SKM-1 treated with dmso at 0.1 percent for 144 hours (cell line): Measurements from ENCODE around the gene RLBP1.

ENCODE experiments used
- DNase-seq: peaks from one replicate; lab custom pipeline; 2025; ENCODE audit not compliant: unreplicated experiment; lab: John Stamatoyannopoulos, UW

The RLBP1 gene

DNA sequence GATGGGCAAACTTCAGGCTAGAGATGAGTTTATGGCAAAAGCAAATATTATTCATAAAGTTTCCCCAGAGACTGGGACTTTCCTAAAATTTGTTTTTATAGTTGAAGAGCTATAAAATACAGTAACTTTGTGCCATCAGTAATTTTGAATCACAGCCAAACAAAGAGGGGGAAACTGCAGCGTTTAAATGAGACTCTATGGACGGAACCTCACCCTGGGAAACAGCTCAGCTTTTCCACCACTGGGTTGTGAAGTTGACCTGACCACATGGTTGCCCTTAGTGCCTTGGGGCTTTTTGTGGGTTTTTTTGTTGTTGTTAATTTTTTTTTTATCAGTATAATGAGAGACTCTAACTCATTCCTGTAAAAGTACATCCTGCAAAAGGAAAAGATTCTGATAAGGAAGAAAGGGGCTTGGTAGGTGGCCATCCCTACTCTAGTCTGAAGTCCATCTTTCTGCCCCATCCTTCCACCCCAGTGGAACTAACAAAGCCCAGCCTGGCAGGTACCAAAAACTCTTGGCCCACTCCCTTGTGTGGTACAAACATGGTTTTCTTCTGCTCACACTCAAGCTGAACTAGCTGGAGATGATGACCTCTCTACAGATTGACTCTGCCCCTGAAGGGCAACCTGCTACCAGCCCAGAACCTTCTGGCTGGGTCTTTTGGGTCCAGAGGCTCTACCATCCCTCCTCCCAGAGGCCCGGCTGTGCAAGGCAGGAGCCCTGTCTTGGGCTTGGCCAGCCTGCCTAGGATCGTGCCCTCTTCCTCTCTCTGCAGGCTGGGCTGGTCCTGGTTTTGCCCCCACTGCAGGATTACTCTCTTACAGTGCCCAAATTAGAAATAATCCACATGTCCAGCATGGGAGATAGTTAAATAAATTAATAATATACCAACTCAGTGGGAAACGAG, 41.2 kb downstream of the RLBP1 start:
- no peak for DNase-seq

- no peak for DNase-seq
Measured at GRCh38 chr15:89178307-89178977, 42.9 kb downstream of the RLBP1 start.

DNA sequence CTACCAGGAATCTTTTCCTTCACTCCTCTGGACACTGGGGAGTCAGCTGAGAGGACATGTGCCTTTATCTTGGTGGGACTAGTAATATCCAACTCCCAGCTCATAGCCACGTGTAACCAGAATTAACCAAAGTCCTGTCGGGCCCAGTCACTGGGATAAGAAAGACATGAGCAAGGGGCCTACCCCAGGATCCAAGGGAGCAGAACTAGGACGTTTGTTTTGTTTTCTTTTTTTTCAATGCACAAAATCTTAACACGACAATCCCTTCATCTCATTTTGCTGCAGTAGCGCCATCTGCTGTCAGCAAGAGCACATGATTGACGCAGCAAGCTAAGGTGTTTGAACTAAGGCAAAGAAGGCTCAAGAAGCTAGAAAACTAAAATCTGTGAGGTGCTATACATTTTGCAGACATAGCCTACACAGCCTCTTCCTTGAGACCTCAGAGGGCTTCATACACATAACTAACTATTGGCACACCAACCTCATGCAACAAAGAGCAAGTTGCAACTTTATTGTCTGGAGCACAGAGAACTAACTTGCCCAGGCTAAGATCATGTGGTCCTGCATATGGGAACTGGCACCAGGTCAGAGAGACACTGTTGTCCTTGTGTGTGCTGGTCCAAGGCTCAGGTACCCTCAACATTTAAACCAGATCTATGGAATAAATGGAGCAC, 43.6 kb downstream of the RLBP1 start:
- DNase-seq, result peak; percentile 46

DNA sequence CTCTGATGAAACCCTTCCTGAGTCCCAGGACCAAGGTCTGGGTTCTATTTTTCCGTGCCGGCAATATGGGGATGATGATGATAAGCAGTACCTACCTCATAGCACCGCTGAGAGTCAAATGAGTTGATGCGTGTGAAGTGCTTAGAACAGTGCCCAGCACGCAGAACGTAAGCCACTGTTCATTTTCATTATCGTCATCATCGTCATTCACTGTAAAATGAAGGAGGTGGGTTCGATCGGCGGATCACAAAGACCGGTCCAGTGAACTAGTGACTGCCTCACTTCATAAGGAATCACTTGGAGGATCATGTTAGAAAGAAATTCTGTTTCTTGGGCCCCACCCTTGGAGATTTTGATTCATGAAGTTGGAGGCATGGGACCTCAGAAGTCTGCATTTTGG, 44.3 kb downstream of the RLBP1 start:
- DNase-seq, result no peak

DNA sequence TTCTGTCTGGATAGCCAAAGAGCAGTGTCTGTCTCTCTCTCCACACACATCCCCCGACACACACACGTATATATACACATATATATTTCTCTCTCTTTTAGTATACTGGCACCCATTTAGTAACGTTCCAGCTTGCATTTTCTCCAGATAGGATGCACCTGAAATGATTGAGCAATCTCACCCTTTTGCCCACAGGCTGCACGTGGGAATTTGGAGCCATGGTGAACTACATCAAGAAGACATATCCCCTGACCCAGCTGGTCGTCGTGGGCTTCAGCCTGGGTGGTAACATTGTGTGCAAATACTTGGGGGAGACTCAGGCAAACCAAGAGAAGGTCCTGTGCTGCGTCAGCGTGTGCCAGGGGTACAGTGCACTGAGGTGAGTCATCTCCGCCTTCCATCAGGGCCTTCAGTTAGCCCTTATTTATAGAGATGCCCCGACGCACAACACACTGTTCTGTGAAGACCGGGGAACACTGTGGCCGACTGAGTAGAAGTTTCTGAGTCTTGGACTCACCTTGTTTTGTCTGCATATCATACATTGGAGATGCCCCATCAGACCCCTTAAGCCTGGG, 45.7 kb downstream of the RLBP1 start:
- no peak for DNase-seq

DNA sequence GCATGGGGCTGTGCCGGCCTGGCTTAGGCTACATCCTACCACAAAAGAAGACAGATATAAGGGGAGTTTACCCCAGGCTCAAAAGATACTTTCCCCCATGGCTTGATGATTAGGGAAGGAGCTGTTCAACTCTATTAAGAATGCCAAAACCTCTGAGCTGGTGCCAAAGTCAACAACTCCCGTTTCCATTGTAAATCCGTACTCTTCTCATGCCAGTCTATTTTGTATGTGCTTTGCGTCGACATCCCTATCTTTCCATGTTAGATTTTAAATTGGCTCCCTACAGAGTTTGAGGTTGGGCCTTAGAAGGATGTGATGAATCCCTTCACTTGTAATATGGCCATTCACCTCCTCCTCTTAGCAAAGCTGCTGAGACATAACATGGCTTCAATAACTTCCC, 46.9 kb downstream of the RLBP1 start:
- DNase-seq, result no peak

GRCh38 chr15:89172921-89173320, 48.5 kb downstream of the RLBP1 start:
- DNase-seq, result no peak

DNA sequence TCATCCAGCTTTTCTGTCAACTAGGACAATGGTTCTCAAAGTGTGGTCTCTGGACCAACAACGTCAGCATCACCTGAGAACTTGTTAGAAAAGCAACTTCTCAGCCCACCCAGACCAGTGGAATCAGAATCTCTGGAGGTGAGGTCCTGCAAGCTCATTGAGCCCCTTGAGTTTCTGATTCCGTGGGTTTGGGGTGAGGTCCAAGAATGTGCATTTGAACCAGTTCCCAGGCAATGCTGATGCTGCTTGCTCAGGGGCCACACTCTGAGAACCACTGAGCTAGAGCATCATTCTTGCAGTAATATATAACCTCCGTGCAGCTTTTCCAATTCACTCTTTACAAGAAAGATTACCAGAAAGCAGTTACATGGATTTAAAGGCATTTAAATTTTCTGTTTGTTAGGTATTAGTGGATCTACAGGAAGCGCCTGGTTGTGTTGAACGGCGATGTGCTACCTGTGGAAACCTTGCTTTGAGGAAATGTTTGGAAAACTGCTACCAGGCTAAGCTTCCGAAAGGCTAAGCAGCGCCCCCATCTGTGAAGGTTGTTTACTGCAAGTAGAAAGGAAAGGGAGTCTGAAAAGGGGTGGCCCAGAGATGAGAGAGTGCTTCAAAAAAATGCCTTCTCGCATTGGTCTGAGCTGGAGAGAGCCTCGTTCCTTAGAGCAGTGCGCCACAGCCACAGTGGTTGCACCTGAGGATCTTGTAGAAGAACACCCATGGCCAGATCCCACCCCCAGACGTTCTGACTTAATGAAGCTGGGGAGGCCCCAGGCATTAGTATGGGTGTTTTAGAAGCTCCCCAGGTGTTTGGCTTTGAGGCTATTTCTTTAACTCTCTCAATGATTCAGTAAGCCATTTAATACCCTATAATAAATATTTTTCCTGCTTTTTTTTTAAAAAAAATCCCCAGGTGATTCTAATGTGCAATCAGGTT, 50.0 kb downstream of the RLBP1 start:
- DNase-seq, result peak; percentile 21

- no peak for DNase-seq
Measured at GRCh38 chr15:89170364-89170763, 51.0 kb downstream of the RLBP1 start.

GRCh38 chr15:89168316-89168833, 53.0 kb downstream of the RLBP1 start:
- DNase-seq, result no peak

DNA sequence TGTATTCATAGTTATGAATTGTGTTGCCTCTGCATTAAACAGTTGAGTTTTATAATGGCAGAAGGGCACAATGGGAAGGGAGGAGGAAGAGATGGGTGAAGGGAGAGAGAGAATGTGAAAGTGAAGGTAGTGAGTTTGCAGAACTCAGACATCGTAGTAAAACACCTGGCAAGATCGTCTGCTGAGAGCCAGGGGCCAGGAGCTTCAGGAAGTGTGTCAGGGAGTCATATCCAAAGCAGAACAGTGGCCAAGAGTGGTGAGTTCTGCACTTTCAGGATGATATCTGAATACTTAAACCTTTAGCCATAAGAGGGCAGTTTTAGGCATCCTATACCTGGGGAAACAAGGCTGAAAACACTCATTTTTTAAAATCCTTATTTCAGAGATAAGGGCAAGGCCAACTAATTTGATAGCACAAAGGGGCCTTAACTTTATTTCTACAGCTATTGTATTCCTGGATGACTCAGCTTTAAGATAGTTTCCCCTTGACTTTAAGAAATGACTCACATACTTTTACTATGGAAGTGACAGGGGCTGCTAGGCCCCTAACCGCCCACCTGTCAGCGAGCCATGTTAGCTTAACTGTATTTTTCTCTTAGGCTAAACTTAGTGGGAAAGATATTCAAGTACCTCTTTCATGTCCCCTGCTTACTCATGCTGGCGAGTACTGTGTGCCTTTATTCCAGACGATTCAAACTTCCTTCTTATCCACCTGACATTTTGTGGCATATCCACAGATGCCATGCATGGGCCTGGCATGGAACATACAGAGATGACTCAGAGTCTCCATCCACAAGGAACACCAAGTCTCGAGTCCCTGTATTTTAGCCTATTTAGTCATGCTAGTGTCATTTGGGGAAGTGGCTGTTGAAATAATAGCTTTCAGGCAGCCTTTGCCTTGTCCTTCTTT, 53.9 kb downstream of the RLBP1 start:
- no peak for DNase-seq

DNA sequence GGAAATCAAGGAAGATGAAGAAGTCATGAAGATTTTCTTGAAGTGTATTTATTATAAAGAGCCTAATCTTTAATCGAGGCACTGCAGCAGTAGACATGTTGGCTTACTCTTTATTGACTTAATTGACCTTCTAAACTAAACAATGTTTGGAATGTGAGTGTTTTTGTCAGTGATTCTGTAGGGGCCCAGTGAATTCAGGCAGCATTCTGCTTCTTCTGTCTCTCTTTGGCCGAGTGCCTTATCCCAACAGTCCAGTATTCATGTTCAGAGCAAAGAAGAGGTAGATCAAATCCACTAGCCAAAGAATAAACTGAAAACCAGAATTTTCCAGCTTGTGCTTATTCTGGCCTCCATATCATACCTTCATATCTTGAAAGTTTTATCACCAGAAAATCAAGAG, 55.7 kb downstream of the RLBP1 start:
- DNase-seq, result no peak

DNA sequence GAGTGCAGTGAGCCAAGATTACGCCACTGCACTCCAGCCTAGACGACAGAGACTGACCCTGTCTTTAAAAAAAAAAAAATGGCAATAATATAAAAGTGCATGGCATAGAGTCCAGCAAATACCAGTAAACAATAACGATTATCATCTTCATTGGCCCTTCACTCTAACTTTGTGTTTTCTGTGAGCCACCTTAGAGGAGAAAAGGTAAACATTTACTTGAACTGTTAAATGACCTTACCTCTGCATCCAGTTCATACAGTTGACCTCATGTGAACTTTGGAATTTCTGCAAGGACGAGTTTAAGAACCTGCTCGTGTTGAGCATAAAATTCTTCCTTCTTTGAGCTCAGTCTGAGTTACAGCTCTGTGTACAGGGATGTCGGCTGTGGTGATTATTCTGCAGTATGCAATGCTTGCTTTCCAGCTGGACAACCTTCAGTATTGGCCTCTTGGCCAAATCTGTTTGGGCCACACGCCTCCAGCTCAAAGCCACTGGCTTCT, 56.6 kb downstream of the RLBP1 start:
- DNase-seq, result no peak

DNA sequence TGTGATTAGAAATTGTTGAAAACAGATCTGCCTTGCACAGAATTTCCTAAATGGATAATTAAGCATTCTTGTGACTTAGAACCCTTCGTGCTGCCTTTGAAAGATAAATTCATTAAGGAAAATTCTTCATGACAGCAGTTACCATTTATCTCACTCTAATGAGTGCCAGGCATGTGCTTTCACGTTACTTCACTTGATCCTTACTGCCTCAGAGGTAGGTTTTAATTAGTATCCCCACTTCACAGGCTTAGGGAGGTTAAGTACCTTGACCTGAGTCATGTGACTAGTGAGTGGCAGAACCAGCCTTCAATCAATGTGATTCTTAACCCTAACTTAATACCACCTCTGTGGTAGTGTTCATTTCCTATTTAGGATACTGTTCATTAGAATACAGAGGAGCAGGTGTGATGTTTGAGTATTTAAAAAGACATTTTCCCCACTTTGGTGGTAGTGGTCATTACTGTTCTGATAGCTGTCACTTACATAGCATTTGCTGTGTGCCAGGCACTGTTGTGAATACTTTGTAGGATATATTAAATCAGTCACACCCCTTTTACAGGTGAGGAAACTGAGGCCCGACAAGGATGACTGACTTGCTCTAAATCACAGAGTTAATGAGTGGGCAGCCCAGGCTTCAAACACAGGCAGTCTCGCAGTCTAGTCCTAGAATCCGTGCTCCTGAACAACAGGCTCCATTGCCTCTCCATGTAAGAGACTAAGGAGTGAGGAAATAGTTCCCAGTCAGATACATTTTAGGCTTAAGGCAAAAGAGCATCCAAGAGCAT, 57.9 kb downstream of the RLBP1 start:
- no peak for DNase-seq

DNA sequence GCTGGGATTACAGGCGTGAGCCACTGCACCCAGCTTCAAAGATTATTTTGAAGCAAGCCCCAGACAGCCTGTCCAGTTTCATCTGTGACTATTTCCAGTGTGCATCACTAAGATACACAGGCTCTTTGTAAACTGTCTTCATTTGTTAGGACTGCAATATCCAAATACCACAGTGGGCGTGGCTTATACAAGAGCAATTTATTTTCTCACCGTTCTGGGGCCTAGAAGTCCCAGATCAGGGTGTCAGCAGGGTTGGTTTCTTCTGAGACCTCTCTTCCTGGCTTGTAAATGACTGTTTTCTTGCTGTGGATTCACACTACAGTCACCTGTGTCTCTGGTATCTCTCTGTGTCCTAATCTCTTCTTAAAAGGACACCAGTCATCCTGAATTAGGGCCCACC, 59.7 kb downstream of the RLBP1 start:
- no peak for DNase-seq
